WTC11 (cell line): Measurements from ENCODE around the gene GDA. TPM values are rescaled to one million over a fixed set of nuclear protein-coding genes. Genes with fewer than 3 reads are reported as not detected.
A peak's percentile ranks its signal among the peaks of the same experiment; 100 is the strongest.

Source experiments
- ATAC-seq: fragments of 200-7000 bp; cut with Tn5 transposase; 2 replicates; pipeline ENCODE4 v1.10.0; 2021; ENCODE audit warnings: mild to moderate bottlenecking, moderate library complexity
- CTCF ChIA-PET: fragments of 300-600 bp; sonication (Branson Sonifier 250); formaldehyde crosslinking; loops from one replicate; lab custom pipeline; 2021; ENCODE audit warnings: antibody characterized with exemption; lab: Charles Lee
- POLR2A ChIA-PET: fragments of 350-600 bp; sonication (Branson Sonifier 250); formaldehyde crosslinking; loops from one replicate; lab custom pipeline; 2021; ENCODE audit warnings: antibody characterized with exemption; lab: Charles Lee
- DNase-seq: peaks from one replicate; pipeline ENCODE4 v3.0.0; 2021; ENCODE audit warnings: low spot score
- H3K27ac Mint-ChIP-seq: 2 replicates; pipeline ENCODE4 v1.8.0; 2021; ENCODE audit warnings: mixed read lengths
- H3K27me3 Mint-ChIP-seq: 2 replicates; pipeline ENCODE4 v1.8.0; 2021; ENCODE audit warnings: low read depth, mild to moderate bottlenecking, moderate library complexity, mixed read lengths
- H3K36me3 Mint-ChIP-seq: 2 replicates; pipeline ENCODE4 v1.8.0; 2021; ENCODE audit warnings: mixed read lengths
- H3K4me1 Mint-ChIP-seq: 2 replicates; pipeline ENCODE4 v1.8.0; 2022; ENCODE audit warnings: mixed read lengths
- H3K4me3 Mint-ChIP-seq: 2 replicates; pipeline ENCODE4 v1.8.0; 2021; ENCODE audit warnings: mild to moderate bottlenecking, moderate library complexity, mixed read lengths
- H3K9me3 Mint-ChIP-seq: 2 replicates; pipeline ENCODE4 v1.8.0; 2021; ENCODE audit warnings: mixed read lengths
- CBFB ChIP-seq: sonication (generic); formaldehyde crosslinking; IDR thresholded peaks from 2 replicates; pipeline ENCODE4 v1.8.1; 2022; ENCODE audit warnings: mild to moderate bottlenecking, low read depth, missing genetic modification reagents
- ESRRA ChIP-seq: sonication (generic); formaldehyde crosslinking; IDR thresholded peaks from 2 replicates; pipeline ENCODE4 v1.8.1; 2022; ENCODE audit warnings: mild to moderate bottlenecking, missing genetic modification reagents, borderline replicate concordance
- HMGXB4 ChIP-seq: sonication (generic); formaldehyde crosslinking; IDR thresholded peaks from 2 replicates; pipeline ENCODE4 v1.8.1; 2023; ENCODE audit warnings: mild to moderate bottlenecking, moderate library complexity, missing genetic modification reagents
- JAZF1 ChIP-seq: fragments of 250-450 bp; sonication (Bioruptor Pico); IDR thresholded peaks from 2 replicates; pipeline ENCODE4 v1.9.0; 2021; ENCODE audit warnings: moderate library complexity, mild to moderate bottlenecking, inconsistent platforms
- OVOL2 ChIP-seq: fragments of 250-450 bp; sonication (Bioruptor Pico); IDR thresholded peaks from 2 replicates; pipeline ENCODE4 v1.9.0; 2021; ENCODE audit warnings: mild to moderate bottlenecking, borderline replicate concordance
- PRRX2 ChIP-seq: fragments of 250-450 bp; sonication (Bioruptor Pico); IDR thresholded peaks from 2 replicates; pipeline ENCODE4 v1.8.0; 2021; ENCODE audit warnings: mild to moderate bottlenecking
- SOX15 ChIP-seq: fragments of 250-450 bp; sonication (Bioruptor Pico); IDR thresholded peaks from 2 replicates; pipeline ENCODE4 v1.9.0; 2021; ENCODE audit warnings: mild to moderate bottlenecking
- ZBTB21 ChIP-seq: sonication (generic); formaldehyde crosslinking; IDR thresholded peaks from 2 replicates; pipeline ENCODE4 v1.8.1; 2023; ENCODE audit warnings: mild to moderate bottlenecking, missing genetic modification reagents, borderline replicate concordance
- total RNA-seq: library from RNA; stranded (reverse); gene quantifications from 3 replicates; pipeline ENCODE4 v1.2.3, GENCODE V29; 2021
- TF ChIP-seq, protein P1 (sequence below): fragments of 250-450 bp; sonication (Bioruptor Pico); IDR thresholded peaks from 2 replicates; pipeline ENCODE4 v1.8.0; 2021; ENCODE audit warnings: mild to moderate bottlenecking
- TF ChIP-seq, protein P2 (sequence below): fragments of 250-450 bp; sonication (Bioruptor Pico); IDR thresholded peaks from 2 replicates; pipeline ENCODE4 v1.9.0; 2021; ENCODE audit warnings: moderate library complexity, mild to moderate bottlenecking, inconsistent platforms, borderline replicate concordance
- TF ChIP-seq, protein P3 (sequence below): sonication (generic); formaldehyde crosslinking; IDR thresholded peaks from 2 replicates; pipeline ENCODE4 v1.8.0; 2022; ENCODE audit warnings: mild to moderate bottlenecking, missing genetic modification reagents
- TF ChIP-seq, protein P4 (sequence below): fragments of 200-600 bp; IDR thresholded peaks from 2 replicates; pipeline ENCODE4 v1.8.0; 2022; ENCODE audit warnings: antibody characterized with exemption
- TF ChIP-seq, protein P5 (sequence below): sonication (generic); formaldehyde crosslinking; conservative IDR thresholded peaks from 2 replicates; pipeline ENCODE4 v1.8.1; 2022; ENCODE audit warnings: mild to moderate bottlenecking, missing genetic modification reagents
- TF ChIP-seq, protein P6 (sequence below): sonication (generic); formaldehyde crosslinking; IDR thresholded peaks from 2 replicates; pipeline ENCODE4 v1.8.0; 2022; ENCODE audit warnings: missing genetic modification reagents

GDA gene
- total RNA-seq, 1 experiment from 2014 or later = 0.68 TPM

DNA sequence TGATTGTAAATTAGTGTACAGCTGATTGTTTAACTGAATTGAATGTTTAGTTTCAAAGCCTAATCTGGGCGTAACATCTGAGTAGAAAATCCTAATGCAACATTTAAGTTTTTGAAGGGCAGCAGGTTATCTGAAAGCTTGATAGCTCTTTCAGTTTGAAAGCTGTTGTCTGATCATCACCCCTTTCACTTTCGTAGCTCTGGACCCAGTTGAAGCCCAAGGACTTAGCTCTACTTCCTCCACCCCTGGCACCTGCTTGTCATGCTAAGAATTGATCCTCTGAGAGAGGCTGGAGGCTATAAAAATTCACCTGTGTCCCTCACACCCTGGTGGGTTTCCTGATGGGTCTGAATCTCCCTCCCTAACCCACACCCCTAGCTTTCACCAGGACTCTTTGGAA lies 129.7 kb downstream of the GDA start (continued):
- no peak for TF ChIP-seq HMGXB4 (CRISPR knock-in tag)
- no peak for TF ChIP-seq SOX15
- TF ChIP-seq, protein P1, sequence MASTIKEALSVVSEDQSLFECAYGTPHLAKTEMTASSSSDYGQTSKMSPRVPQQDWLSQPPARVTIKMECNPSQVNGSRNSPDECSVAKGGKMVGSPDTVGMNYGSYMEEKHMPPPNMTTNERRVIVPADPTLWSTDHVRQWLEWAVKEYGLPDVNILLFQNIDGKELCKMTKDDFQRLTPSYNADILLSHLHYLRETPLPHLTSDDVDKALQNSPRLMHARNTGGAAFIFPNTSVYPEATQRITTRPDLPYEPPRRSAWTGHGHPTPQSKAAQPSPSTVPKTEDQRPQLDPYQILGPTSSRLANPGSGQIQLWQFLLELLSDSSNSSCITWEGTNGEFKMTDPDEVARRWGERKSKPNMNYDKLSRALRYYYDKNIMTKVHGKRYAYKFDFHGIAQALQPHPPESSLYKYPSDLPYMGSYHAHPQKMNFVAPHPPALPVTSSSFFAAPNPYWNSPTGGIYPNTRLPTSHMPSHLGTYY (CRISPR knock-in tag) = no peak
- no peak for TF ChIP-seq OVOL2 (CRISPR knock-in tag)
- TF ChIP-seq, protein P2, sequence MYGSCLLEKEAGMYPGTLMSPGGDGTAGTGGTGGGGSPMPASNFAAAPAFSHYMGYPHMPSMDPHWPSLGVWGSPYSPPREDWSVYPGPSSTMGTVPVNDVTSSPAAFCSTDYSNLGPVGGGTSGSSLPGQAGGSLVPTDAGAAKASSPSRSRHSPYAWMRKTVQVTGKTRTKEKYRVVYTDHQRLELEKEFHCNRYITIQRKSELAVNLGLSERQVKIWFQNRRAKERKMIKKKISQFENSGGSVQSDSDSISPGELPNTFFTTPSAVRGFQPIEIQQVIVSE (CRISPR knock-in tag) = no peak
- no peak for TF ChIP-seq JAZF1 (CRISPR knock-in tag)
- TF ChIP-seq, protein P3, sequence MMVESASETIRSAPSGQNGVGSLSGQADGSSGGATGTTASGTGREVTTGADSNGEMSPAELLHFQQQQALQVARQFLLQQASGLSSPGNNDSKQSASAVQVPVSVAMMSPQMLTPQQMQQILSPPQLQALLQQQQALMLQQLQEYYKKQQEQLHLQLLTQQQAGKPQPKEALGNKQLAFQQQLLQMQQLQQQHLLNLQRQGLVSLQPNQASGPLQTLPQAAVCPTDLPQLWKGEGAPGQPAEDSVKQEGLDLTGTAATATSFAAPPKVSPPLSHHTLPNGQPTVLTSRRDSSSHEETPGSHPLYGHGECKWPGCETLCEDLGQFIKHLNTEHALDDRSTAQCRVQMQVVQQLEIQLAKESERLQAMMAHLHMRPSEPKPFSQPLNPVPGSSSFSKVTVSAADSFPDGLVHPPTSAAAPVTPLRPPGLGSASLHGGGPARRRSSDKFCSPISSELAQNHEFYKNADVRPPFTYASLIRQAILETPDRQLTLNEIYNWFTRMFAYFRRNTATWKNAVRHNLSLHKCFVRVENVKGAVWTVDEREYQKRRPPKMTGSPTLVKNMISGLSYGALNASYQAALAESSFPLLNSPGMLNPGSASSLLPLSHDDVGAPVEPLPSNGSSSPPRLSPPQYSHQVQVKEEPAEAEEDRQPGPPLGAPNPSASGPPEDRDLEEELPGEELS (CRISPR knock-in tag) = no peak
- TF ChIP-seq CBFB (CRISPR knock-in tag) = no peak
- no peak for TF ChIP-seq ZBTB21 (CRISPR knock-in tag)

DNA sequence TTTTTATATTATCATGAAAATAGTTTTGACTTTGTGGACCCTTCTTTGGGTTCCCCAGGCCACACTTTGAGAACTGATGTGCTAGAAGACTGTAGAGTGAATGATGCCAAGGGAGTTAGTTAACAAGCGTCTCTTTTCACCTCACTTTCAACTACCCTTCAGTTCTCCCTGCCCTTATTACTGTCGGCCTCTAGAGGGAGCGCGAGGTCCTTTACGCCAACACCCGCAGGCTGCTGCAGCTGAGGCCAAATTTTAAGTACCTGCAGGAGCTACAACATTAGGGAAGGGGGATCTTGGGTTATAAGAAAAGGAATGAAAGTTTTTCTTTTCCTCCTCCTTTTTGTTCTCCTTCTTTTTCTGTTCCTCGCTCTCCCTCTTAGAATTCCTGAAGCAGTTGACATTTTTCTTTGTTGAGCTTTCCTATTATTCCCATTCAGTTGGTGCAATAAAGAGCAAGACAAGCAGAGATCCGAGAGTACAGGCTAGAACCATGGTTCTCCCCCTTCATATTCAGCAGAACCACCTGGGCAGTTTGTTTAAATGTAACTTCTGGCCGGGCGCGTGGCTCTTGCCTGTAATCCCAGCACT lies 131.8 kb downstream of the GDA start:
- TF ChIP-seq, protein P4, sequence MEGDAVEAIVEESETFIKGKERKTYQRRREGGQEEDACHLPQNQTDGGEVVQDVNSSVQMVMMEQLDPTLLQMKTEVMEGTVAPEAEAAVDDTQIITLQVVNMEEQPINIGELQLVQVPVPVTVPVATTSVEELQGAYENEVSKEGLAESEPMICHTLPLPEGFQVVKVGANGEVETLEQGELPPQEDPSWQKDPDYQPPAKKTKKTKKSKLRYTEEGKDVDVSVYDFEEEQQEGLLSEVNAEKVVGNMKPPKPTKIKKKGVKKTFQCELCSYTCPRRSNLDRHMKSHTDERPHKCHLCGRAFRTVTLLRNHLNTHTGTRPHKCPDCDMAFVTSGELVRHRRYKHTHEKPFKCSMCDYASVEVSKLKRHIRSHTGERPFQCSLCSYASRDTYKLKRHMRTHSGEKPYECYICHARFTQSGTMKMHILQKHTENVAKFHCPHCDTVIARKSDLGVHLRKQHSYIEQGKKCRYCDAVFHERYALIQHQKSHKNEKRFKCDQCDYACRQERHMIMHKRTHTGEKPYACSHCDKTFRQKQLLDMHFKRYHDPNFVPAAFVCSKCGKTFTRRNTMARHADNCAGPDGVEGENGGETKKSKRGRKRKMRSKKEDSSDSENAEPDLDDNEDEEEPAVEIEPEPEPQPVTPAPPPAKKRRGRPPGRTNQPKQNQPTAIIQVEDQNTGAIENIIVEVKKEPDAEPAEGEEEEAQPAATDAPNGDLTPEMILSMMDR = peak; percentile 84
- no peak for TF ChIP-seq PRRX2 (CRISPR knock-in tag)
- ChIA-PET CTCF (interaction anchor here (0.5 to 3.4 kb wide), 25 partner anchors 9 to 813 kb away, joined by 3 to 28 read pairs (median 4); partner anchors contain the start of gene ZFAND5), POLR2A (no interaction called here)
- Mint-ChIP-seq H3K9me3 (peaks cover 15% of the 10 kb centered on the region), H3K27ac (no peak overlapping the region), H3K36me3 (no peaks in the 10 kb centered on the region), H3K4me3 (no peak overlapping the region), H3K4me1 (peaks cover 4% of the 10 kb centered on the region; the same call in 1 of the 2 replicates), H3K27me3 (no peaks in the 10 kb centered on the region)
- ATAC-seq = peak; percentile 96
- peak; percentile 73 for DNase-seq

DNA sequence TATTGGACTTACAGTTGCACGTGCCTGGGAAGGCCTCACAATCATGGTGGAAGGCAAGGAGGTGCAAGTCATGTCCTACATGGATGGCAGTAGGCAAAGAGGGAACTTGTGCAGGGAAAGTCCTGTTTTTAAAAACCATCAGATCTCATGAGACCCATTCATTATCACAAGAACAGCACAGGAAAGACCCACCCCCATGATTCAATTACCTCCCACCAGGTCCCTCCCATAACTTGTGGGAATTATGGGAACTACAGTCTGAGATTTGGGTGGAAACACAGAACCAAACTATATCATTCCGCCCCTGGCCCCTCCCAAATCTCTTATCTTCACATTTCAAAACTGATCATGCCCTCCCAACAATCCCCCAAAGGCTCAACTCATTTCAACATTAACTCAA lies 140.2 kb downstream of the GDA start:
- H3K27me3 Mint-ChIP-seq = no peaks in the 10 kb centered on the region
- CTCF ChIA-PET = no interaction called here
- H3K27ac Mint-ChIP-seq = no peak overlapping the region
- peaks cover 7% of the 10 kb centered on the region for H3K36me3 Mint-ChIP-seq
- no peak for DNase-seq
- no peak for ATAC-seq
- H3K9me3 Mint-ChIP-seq = peaks cover 24% of the 10 kb centered on the region
- no peak for TF ChIP-seq ESRRA (CRISPR knock-in tag)
- TF ChIP-seq, protein P5, sequence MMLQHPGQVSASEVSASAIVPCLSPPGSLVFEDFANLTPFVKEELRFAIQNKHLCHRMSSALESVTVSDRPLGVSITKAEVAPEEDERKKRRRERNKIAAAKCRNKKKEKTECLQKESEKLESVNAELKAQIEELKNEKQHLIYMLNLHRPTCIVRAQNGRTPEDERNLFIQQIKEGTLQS (CRISPR knock-in tag) = no peak
- TF ChIP-seq, protein P6, sequence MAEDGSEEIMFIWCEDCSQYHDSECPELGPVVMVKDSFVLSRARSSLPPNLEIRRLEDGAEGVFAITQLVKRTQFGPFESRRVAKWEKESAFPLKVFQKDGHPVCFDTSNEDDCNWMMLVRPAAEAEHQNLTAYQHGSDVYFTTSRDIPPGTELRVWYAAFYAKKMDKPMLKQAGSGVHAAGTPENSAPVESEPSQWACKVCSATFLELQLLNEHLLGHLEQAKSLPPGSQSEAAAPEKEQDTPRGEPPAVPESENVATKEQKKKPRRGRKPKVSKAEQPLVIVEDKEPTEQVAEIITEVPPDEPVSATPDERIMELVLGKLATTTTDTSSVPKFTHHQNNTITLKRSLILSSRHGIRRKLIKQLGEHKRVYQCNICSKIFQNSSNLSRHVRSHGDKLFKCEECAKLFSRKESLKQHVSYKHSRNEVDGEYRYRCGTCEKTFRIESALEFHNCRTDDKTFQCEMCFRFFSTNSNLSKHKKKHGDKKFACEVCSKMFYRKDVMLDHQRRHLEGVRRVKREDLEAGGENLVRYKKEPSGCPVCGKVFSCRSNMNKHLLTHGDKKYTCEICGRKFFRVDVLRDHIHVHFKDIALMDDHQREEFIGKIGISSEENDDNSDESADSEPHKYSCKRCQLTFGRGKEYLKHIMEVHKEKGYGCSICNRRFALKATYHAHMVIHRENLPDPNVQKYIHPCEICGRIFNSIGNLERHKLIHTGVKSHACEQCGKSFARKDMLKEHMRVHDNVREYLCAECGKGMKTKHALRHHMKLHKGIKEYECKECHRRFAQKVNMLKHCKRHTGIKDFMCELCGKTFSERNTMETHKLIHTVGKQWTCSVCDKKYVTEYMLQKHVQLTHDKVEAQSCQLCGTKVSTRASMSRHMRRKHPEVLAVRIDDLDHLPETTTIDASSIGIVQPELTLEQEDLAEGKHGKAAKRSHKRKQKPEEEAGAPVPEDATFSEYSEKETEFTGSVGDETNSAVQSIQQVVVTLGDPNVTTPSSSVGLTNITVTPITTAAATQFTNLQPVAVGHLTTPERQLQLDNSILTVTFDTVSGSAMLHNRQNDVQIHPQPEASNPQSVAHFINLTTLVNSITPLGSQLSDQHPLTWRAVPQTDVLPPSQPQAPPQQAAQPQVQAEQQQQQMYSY (CRISPR knock-in tag) = no peak
- TF ChIP-seq, all 79 proteins: peak for 0
- POLR2A ChIA-PET = no interaction called here
- Mint-ChIP-seq H3K4me1 (no peaks in the 10 kb centered on the region), H3K4me3 (no peak overlapping the region)
